Lower leg skin (tissue), 3 donors: ENCODE measurements around the gene ADM5.

Experiments used
- POLR2A ChIP-seq, 2 donors: fragments of 450-650 bp; IDR thresholded peaks; one replicate each; pipeline ENCODE4 v1.6.1; 2016 to 2017; ENCODE audit warnings: antibody characterized with exemption in 2 of 2, mild to moderate bottlenecking in 1 of 2, moderate library complexity in 1 of 2
- TF ChIP-seq, protein P1 (sequence below), 3 donors: fragments of 450-650 bp; IDR thresholded peaks; one replicate each; pipeline ENCODE4 v1.5.1; 2016; ENCODE audit warnings: antibody characterized with exemption in 3 of 3, mild to moderate bottlenecking in 3 of 3, moderate library complexity in 2 of 3

DNA sequence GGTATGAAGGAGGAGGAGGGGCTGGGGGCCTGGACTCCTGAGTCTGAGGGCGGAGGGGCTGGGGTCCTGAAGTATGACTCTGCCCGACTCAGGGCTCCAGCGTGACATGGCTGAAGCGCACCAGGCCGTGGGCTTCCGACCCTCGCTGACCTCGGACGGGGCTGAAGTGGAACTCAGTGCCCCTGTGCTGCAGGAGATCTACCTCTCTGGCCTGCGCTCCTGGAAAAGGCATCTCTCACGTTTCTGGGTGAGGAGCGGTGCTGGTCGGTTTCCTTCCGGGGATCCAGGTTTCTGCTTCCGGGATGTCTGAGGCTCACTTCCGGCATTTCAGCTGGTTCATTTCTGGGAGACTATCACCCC is 2.7 kb downstream of the ADM5 start:
- TF ChIP-seq, protein P1, sequence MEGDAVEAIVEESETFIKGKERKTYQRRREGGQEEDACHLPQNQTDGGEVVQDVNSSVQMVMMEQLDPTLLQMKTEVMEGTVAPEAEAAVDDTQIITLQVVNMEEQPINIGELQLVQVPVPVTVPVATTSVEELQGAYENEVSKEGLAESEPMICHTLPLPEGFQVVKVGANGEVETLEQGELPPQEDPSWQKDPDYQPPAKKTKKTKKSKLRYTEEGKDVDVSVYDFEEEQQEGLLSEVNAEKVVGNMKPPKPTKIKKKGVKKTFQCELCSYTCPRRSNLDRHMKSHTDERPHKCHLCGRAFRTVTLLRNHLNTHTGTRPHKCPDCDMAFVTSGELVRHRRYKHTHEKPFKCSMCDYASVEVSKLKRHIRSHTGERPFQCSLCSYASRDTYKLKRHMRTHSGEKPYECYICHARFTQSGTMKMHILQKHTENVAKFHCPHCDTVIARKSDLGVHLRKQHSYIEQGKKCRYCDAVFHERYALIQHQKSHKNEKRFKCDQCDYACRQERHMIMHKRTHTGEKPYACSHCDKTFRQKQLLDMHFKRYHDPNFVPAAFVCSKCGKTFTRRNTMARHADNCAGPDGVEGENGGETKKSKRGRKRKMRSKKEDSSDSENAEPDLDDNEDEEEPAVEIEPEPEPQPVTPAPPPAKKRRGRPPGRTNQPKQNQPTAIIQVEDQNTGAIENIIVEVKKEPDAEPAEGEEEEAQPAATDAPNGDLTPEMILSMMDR (IDR thresholded peaks at IDR 0.05), result no peak
- TF ChIP-seq POLR2A (IDR thresholded peaks at IDR 0.05), result no peak
